NB4 (cell line): ENCODE results near the gene MAOB.
"Not testable (repeated sequence)": the region's sequence is repeated elsewhere in the genome, so short reads cannot be mapped to it uniquely, and the experiment has no call there.

ENCODE experiments used
- DNase-seq: peaks from one replicate; pipeline ENCODE4 v3.0.0; 2010; ENCODE audit warnings: low read depth
- H3K4me3 ChIP-seq: one replicate; pipeline ENCODE4 v1.5.1; 2011; ENCODE audit warnings: mild to moderate bottlenecking, low read depth, low read length, moderate library complexity
- MYC ChIP-seq: IDR thresholded peaks from 2 replicates; pipeline ENCODE4 v1.6.1; 2011; ENCODE audit warnings: low read depth, low read length
- POLR2A ChIP-seq: IDR thresholded peaks from 2 replicates; pipeline ENCODE4 v1.6.1; 2011; ENCODE audit warnings: mild to moderate bottlenecking; ENCODE audit not compliant: insufficient read length; ENCODE audit errors: extremely low read depth
- TF ChIP-seq, protein P1 (sequence below): IDR thresholded peaks from one replicate; pipeline ENCODE4 v1.5.1; 2012; ENCODE audit warnings: low read depth, low read length
- TF ChIP-seq, protein P2 (sequence below): IDR thresholded peaks from 2 replicates; pipeline ENCODE4 v1.6.1; 2011; ENCODE audit warnings: low read depth, low read length

The MAOB gene

DNA sequence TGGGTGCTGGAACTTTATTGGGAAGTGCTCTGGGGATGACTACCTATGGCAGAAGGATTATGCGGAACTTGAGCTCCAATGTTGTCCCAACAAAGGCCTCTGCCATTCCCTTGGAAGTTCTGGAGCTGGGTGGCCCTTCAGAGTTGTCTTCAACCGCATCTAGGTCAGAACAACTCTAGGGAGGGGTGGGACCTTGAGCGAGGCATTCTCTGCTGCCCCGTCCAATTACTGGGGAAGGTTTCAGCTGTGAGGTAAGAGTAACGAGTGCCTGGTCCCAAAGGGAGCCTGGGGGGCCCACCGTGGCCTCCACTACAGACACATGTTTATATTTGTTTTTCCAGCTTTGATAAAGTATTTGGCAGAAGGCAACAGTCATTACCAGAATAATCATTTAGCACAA lies 146.7 kb downstream of the MAOB start:
- H3K4me3 ChIP-seq: no peak overlapping the region
- TF ChIP-seq, protein P1, sequence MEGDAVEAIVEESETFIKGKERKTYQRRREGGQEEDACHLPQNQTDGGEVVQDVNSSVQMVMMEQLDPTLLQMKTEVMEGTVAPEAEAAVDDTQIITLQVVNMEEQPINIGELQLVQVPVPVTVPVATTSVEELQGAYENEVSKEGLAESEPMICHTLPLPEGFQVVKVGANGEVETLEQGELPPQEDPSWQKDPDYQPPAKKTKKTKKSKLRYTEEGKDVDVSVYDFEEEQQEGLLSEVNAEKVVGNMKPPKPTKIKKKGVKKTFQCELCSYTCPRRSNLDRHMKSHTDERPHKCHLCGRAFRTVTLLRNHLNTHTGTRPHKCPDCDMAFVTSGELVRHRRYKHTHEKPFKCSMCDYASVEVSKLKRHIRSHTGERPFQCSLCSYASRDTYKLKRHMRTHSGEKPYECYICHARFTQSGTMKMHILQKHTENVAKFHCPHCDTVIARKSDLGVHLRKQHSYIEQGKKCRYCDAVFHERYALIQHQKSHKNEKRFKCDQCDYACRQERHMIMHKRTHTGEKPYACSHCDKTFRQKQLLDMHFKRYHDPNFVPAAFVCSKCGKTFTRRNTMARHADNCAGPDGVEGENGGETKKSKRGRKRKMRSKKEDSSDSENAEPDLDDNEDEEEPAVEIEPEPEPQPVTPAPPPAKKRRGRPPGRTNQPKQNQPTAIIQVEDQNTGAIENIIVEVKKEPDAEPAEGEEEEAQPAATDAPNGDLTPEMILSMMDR: no peak
- TF ChIP-seq, protein P2, sequence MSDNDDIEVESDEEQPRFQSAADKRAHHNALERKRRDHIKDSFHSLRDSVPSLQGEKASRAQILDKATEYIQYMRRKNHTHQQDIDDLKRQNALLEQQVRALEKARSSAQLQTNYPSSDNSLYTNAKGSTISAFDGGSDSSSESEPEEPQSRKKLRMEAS: no peak
- TF ChIP-seq POLR2A: no peak
- TF ChIP-seq MYC: no peak
- DNase-seq: no peak

DNA sequence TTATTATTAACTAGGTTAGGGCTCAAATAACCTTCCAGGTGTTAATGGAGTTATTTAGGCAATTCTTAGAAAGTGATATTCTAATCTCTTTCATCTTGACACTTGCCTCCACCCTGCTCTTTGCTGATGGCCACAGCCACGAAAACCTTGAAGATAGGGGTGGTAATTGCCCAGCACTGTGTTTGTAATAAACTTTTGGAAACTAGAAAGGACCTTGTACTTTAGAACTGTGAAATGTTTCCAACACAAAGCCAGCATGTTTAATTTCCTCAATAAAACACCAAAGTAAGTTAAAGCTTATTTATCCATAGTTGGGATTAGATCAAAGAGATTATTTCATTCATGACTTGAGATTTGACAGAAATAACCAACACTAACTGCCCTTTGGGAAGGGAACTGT lies 147.8 kb downstream of the MAOB start:
- TF ChIP-seq, protein P1: no peak
- TF ChIP-seq, protein P2: no peak
- TF ChIP-seq POLR2A (no peak), MYC (no peak)
- no peak overlapping the region for H3K4me3 ChIP-seq
- no peak for DNase-seq

DNA sequence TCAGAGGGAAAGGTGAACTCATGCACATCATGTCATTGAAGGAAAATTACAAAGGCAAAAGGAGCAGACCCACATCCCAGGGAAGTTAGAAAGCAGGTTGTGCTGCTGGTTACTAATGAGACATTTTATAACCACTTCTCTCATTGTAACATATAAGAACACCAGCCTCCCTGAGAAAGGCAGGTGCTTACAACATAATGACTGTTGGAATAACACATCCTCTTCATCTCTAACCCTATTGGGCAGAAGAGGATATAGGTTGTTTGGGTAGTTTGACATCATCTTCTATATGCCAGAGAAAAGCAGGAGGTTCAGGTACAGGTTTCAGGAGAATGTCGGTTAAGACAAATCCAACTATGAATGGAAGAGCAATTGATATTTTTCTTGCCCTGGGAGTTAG lies 148.6 kb downstream of the MAOB start:
- no peak for DNase-seq
- H3K4me3 ChIP-seq: no peak overlapping the region
- TF ChIP-seq, protein P2: no peak
- no peak for TF ChIP-seq POLR2A
- no peak for TF ChIP-seq MYC

DNA sequence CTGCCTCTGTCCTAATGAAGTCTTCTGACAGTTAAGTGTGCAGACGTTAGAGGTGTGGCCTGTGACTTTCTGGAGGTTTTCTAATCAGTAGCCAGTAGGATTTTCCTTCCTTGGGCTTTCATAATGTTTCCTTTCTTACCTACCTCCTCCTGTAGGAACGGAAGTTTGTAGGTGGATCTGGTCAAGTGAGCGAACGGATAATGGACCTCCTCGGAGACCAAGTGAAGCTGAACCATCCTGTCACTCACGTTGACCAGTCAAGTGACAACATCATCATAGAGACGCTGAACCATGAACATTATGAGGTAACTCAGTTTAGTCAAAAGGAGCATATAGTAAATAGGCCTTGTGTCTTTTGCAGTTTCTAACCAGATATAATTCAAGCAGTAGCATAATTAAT lies 151.2 kb downstream of the MAOB start:
- no peak for DNase-seq
- H3K4me3 ChIP-seq: no peak overlapping the region
- no peak for TF ChIP-seq MYC
- TF ChIP-seq, protein P2: no peak
- TF ChIP-seq, protein P1: no peak
- TF ChIP-seq POLR2A: no peak

DNA sequence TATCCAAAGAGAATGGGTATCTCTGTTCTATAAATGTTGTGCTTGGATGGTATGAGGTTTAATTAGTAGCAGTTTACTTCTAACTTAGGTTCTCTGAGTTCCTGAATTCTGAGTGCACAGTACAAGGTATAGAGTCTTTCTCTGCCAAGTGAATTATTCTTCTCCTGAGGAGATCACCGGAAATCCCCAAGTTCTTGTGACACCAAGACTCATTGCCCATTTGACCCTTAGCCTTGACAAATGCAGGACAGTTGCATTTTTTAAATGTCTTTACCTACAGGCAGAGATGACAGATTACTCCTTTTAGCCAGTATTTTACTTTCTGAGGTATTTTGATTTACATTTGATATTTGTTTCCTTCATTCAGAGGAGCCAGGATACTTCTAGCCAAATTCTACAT lies 153.3 kb downstream of the MAOB start:
- TF ChIP-seq MYC (no peak), POLR2A (no peak)
- TF ChIP-seq, protein P1: no peak
- TF ChIP-seq, protein P2: no peak
- no peak overlapping the region for H3K4me3 ChIP-seq
- no peak for DNase-seq

DNA sequence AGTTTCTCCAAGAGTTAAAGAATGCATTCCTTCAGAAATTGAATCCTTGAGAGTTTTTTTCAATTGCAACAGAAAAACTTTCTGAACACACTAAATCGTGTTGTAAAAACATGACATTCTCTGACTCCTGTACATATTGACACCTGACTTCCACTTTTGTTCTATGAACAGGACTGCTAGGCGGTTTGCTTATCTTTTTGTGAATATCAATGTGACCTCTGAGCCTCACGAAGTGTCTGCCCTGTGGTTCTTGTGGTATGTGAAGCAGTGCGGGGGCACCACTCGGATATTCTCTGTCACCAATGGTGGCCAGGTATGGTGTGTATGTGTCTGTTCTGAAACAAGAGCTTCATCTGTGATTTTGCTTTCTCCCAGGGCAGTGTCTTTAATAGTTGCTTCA lies 154.2 kb downstream of the MAOB start:
- TF ChIP-seq, protein P2: no peak
- TF ChIP-seq, protein P1: no peak
- TF ChIP-seq POLR2A: no peak
- no peak for TF ChIP-seq MYC
- no peak for DNase-seq
- no peak overlapping the region for H3K4me3 ChIP-seq

DNA sequence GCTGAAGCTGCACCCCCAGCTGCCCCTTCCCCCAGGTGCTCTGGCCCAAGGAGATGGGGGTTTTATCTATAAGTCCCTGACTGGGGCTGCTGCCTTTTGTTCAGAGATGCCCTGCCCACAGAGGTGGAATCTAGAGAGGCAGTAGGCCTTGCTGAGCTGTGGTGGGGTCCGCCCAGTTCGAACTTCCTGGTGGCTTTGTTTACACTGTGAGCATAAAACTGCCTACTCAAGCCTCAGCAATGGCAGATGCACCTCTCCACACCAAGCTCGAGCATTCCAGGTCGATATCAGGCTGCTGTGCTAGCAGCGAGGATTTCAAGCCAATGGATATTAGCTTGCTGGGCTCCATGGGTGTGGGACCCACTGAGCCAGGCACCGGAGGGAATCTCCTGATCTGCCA lies 155.0 kb downstream of the MAOB start:
- H3K4me3 ChIP-seq, DNase-seq: not testable (repeated sequence)

DNA sequence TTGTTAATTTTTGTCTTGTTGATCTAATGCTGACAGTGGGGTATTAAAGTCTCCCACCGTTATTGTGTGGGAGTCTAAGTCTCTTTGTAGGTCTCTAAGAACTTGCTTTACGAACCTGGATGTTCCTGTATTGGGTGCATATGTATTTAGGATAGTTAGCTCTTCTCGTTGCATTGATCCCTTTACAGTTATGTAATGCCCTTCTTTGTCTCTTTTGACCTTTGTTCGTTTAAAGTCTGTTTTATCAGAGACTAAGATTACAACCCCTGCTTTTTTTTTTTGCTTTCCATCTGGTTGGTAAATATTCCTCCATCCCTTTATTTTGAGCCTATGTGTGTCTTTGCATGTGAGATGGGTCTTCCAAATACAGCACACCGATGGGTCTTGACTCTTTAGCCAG lies 157.0 kb downstream of the MAOB start:
- not testable (repeated sequence) for H3K4me3 ChIP-seq, DNase-seq
